Ishikawa (cell line): ENCODE results near the gene HTR3A.

Experiments used
- CEBPB ChIP-seq: IDR thresholded peaks from 2 replicates; pipeline ENCODE4 v1.6.1; 2012
- EP300 ChIP-seq: IDR thresholded peaks from 2 replicates; pipeline ENCODE4 v1.6.1; 2012; ENCODE audit warnings: borderline replicate concordance
- FOXM1 ChIP-seq: IDR thresholded peaks from 2 replicates; pipeline ENCODE4 v1.6.1; 2012; ENCODE audit warnings: low read depth, borderline replicate concordance
- MAX ChIP-seq: IDR thresholded peaks from 2 replicates; pipeline ENCODE4 v1.6.1; 2012
- NFIC ChIP-seq: IDR thresholded peaks from 2 replicates; pipeline ENCODE4 v1.6.1; 2012
- RAD21 ChIP-seq: IDR thresholded peaks from 2 replicates; pipeline ENCODE4 v1.6.1; 2012; ENCODE audit warnings: low read depth
- TAF1 ChIP-seq: IDR thresholded peaks from 2 replicates; pipeline ENCODE4 v1.6.1; 2012; ENCODE audit warnings: low read depth, mild to moderate bottlenecking
- TCF12 ChIP-seq: IDR thresholded peaks from 2 replicates; pipeline ENCODE4 v1.6.1; 2012; ENCODE audit warnings: low read depth
- TEAD4 ChIP-seq: IDR thresholded peaks from 2 replicates; pipeline ENCODE4 v1.6.1; 2012
- USF1 ChIP-seq: IDR thresholded peaks from 2 replicates; pipeline ENCODE4 v1.6.1; 2012
- YY1 ChIP-seq: IDR thresholded peaks from 2 replicates; pipeline ENCODE4 v1.6.1; 2012; ENCODE audit warnings: low read depth
- TF ChIP-seq, protein P1 (sequence below): IDR thresholded peaks from 2 replicates; pipeline ENCODE4 v1.6.1; 2012; ENCODE audit warnings: low read depth, mild to moderate bottlenecking

DNA sequence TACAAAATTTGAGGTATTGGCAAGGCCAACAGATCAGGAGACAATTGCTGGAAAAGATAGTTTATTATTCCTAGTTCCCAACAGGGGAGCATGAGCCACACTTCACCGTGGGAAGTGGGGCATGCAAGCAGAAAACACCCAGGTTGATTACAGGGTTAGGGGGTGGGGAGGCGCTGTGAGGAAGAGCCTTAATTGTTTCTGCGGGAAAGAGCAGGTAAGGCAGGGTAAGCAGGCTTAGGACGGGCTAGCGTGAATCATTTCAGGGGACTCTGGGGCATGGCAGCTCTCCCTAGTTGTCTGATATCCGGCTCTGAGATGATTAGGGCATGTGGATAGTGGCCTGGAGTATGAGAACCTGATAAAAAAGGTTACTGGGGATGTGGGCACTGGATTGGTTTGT, 20.7 kb upstream of the HTR3A start:
- TF ChIP-seq EP300 (no peak), USF1 (no peak), FOXM1 (no peak), TEAD4 (no peak), RAD21 (no peak), CEBPB (no peak), NFIC (no peak), TAF1 (no peak), YY1 (no peak), TCF12 (no peak), MAX (no peak)
- TF ChIP-seq, protein P1, sequence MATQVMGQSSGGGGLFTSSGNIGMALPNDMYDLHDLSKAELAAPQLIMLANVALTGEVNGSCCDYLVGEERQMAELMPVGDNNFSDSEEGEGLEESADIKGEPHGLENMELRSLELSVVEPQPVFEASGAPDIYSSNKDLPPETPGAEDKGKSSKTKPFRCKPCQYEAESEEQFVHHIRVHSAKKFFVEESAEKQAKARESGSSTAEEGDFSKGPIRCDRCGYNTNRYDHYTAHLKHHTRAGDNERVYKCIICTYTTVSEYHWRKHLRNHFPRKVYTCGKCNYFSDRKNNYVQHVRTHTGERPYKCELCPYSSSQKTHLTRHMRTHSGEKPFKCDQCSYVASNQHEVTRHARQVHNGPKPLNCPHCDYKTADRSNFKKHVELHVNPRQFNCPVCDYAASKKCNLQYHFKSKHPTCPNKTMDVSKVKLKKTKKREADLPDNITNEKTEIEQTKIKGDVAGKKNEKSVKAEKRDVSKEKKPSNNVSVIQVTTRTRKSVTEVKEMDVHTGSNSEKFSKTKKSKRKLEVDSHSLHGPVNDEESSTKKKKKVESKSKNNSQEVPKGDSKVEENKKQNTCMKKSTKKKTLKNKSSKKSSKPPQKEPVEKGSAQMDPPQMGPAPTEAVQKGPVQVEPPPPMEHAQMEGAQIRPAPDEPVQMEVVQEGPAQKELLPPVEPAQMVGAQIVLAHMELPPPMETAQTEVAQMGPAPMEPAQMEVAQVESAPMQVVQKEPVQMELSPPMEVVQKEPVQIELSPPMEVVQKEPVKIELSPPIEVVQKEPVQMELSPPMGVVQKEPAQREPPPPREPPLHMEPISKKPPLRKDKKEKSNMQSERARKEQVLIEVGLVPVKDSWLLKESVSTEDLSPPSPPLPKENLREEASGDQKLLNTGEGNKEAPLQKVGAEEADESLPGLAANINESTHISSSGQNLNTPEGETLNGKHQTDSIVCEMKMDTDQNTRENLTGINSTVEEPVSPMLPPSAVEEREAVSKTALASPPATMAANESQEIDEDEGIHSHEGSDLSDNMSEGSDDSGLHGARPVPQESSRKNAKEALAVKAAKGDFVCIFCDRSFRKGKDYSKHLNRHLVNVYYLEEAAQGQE, result no peak
